Upper lobe of right lung (tissue), 1 donor: ENCODE measurements around the gene ZNF771. TPM values are rescaled to one million over a fixed set of nuclear protein-coding genes. Genes with fewer than 3 reads are reported as not detected.

Source experiments
- ATAC-seq: fragments of 200-7000 bp; cut with Tn5 transposase; one replicate; pipeline ENCODE4 v1.9.1; 2020; ENCODE audit warnings: mild to moderate bottlenecking, moderate library complexity
- DNase-seq: peaks from one replicate; pipeline ENCODE4 v3.0.0-alpha.2; 2020
- H3K27ac ChIP-seq: fragments of 200-600 bp; one replicate; pipeline ENCODE4 v1.8.0; 2022
- H3K27me3 ChIP-seq: fragments of 200-600 bp; one replicate; pipeline ENCODE4 v1.8.0; 2022; ENCODE audit warnings: mild to moderate bottlenecking
- H3K36me3 ChIP-seq: fragments of 200-600 bp; one replicate; pipeline ENCODE4 v1.8.0; 2022
- H3K4me1 ChIP-seq: fragments of 200-600 bp; one replicate; pipeline ENCODE4 v1.8.0; 2022
- H3K4me3 ChIP-seq: fragments of 200-600 bp; one replicate; pipeline ENCODE4 v1.8.0; 2022; ENCODE audit warnings: mild to moderate bottlenecking
- H3K9me3 ChIP-seq: fragments of 200-600 bp; one replicate; pipeline ENCODE4 v1.8.0; 2022
- CTCF ChIP-seq: fragments of 200-600 bp; IDR thresholded peaks from one replicate; pipeline ENCODE4 v1.8.0; 2022; ENCODE audit warnings: antibody characterized with exemption
- intact Hi-C: fragments of 100-400 bp; cut with DNase I; formaldehyde crosslinking; loops from one replicate; pipeline ENCODE4 v1.11.0; 2022
- total RNA-seq: library from RNA; stranded (reverse); fragmentation: NEBNext Ultra II Directional; extraction: Animal tissue kit (Norgen Biotek cat#: 25700); gene quantifications from one replicate; pipeline ENCODE4 v1.2.1, GENCODE V29; 2021
- donor health status: DM: no; HTN: yes; CAD: no; lungs with severe emphysema.

The ZNF771 gene
- total RNA-seq, 1 donor from 2014 or later: 4.5 TPM

GRCh38 chr16:30439720-30440348 is 32.4 kb downstream of the ZNF771 start:
- peaks cover 11% of the 10 kb centered on the region for H3K36me3 ChIP-seq
- H3K4me3 ChIP-seq: no peak overlapping the region
- H3K27ac ChIP-seq: no peak overlapping the region
- intact Hi-C loops: no loop called here
- no peak for DNase-seq
- no peaks in the 10 kb centered on the region for H3K9me3 ChIP-seq
- H3K27me3 ChIP-seq: no peaks in the 10 kb centered on the region
- peaks cover 17% of the 10 kb centered on the region for H3K4me1 ChIP-seq
- TF ChIP-seq CTCF: no peak
- peak; percentile 46 for ATAC-seq

- Histone ChIP-seq H3K27me3 (no peaks in the 10 kb centered on the region), H3K36me3 (peaks cover 11% of the 10 kb centered on the region), H3K27ac (no peak overlapping the region), H3K9me3 (no peaks in the 10 kb centered on the region), H3K4me1 (peaks cover 22% of the 10 kb centered on the region), H3K4me3 (no peak overlapping the region)
- intact Hi-C loops: no loop called here
- TF ChIP-seq CTCF: no peak
- ATAC-seq (no peak), DNase-seq (no peak)
Observed at GRCh38 chr16:30443631-30444030, 36.2 kb downstream of the ZNF771 start.

GRCh38 chr16:30444231-30445148 is 37.1 kb downstream of the ZNF771 start:
- Histone ChIP-seq H3K9me3 (no peaks in the 10 kb centered on the region), H3K27ac (peak overlapping the region; percentile 97), H3K4me3 (peak overlapping the region; percentile 86), H3K27me3 (no peaks in the 10 kb centered on the region), H3K4me1 (peaks cover 22% of the 10 kb centered on the region), H3K36me3 (peaks cover 11% of the 10 kb centered on the region)
- ATAC-seq: no peak
- intact Hi-C loops: no loop called here
- no peak for TF ChIP-seq CTCF
- DNase-seq: no peak

GRCh38 chr16:30445149-30445407 is 37.7 kb downstream of the ZNF771 start:
- intact Hi-C loops: no loop called here
- H3K27me3 ChIP-seq: no peaks in the 10 kb centered on the region
- peak overlapping the region; percentile 97 for H3K27ac ChIP-seq
- no peak for TF ChIP-seq CTCF
- no peaks in the 10 kb centered on the region for H3K9me3 ChIP-seq
- ATAC-seq: no peak
- DNase-seq: no peak
- peaks cover 11% of the 10 kb centered on the region for H3K36me3 ChIP-seq
- peaks cover 22% of the 10 kb centered on the region for H3K4me1 ChIP-seq
- H3K4me3 ChIP-seq: peak overlapping the region; percentile 86

- peak; percentile 45 for TF ChIP-seq CTCF
- peaks cover 22% of the 10 kb centered on the region for H3K4me1 ChIP-seq
- intact Hi-C loops: no loop called here
Observed at GRCh38 chr16:30445408-30446202, 38.2 kb downstream of the ZNF771 start, which contains the start of gene SEPHS2. Gene SEPHS2, minus strand, starts transcription at chr16:30445874. Its CDS starts 147 bp downstream, at chr16:30445727.

More at GRCh38 chr16:30445408-30446202, 38.2 kb downstream of the ZNF771 start, which contains the start of gene SEPHS2:
- Histone ChIP-seq H3K27ac (peak within 1 kb of the TSS; percentile 97), H3K4me3 (peak within 1 kb of the TSS; percentile 86), H3K9me3 (no peaks in the 10 kb centered on the region), H3K27me3 (no peaks in the 10 kb centered on the region), H3K36me3 (peaks cover 11% of the 10 kb centered on the region)
- DNase-seq (peak; percentile 97), ATAC-seq (peak; percentile 96)
